GM19240 (cell line): ENCODE results near the gene CYP51A1.
"Not testable (repeated sequence)": the region's sequence is repeated elsewhere in the genome, so short reads cannot be mapped to it uniquely, and the experiment has no call there.

Experiments used
- DNase-seq: peaks from one replicate; pipeline ENCODE4 v3.0.0; 2011; ENCODE audit warnings: low spot score; ENCODE audit not compliant: insufficient read length

CYP51A1 gene

DNA sequence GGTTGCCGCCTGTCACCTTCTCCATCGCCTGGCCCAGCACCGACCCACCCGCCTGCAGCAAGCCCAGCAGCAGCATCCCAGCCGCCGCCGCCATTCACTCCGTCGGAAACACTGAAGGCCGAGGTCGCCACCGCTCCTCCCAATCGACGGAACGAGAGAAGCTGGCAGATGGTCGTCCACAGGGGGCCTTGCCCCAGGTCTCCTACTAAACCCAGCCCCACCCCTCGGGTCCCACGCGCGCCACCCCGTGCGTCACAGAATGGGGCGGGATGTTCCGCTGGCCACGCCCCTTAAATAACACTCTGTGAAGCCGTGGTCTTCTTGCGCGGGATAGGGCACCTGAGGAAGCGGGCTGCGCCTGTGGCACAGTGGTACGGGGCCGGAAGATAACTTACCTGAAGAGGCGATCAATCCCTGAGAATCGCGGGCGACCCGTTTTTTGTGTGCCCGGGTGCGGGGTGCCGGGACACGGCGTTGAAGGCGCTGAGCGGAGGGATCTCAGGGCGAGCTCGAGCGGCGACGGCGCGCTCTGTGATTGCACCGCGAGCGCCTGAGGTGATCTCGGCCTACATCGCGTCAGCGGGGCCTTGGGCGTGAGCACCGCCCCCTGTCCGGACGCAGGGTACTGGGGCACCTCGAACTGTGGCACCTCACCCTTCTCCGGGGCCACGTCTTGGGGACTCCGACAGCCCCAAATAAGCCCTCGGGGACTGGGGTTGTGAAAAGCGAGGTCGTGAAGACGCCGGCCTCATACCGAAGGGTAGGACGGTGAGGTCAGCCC, at the start of gene CYP51A1:
Gene CYP51A1 (minus strand): TSS at position 207 of the 781 bp plus-strand sequence. CDS start 113 bp downstream, at position 94.
- peak; percentile 86 for DNase-seq

DNA sequence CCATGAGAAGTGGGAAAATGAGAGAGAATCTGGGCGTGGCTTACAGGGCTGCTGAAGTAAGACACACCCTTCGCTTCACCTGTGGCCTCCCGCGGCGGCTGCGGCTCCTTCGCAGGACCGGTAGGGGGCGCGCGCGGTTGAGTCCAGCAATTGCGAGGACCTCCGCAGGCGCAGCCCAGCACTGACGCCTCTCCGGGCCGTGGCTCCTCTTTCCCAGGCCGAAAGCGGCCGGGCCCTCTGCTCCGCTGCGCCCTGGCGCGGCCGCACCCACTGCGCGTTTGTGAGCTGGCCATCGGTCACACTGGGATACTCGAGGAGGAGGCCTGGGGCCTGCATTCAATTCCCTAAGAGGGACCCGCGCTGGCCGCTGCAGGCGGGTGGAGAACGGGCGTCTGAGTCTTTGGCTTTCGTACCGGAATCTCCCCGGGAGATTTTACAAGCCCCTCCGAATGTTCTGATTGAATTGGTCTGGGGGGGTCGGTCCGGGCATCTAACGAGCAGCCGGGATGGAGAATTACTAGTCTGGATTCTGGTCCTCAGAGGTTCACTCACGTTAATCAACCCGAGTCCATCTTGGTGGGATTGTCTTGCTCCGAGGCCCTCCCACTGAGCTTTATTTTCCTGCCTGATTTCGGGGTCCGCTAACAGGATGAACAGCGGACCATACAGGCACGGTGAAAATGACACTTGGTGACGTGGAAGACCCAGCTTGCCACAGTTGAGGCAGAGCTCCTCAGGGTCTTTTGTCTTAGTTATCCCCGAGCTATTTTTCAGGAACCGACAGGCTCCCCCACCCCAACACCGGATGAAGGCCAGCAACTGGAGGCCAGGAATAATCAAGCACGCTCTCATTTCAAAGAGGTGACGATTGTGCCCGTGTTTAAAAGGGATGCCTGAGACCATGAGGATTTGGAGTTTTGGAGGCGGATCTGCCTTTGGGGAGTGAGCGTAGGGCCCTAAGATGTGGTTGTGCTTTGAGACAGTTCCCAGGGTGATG, 44.9 kb upstream of the CYP51A1 start, which contains the start of gene LRRD1:
Gene LRRD1 (minus strand): TSS at position 215 of the 997 bp plus-strand sequence. CDS start 13,940 bp downstream, outside the sequence.
- peak; percentile 71 for DNase-seq

DNA sequence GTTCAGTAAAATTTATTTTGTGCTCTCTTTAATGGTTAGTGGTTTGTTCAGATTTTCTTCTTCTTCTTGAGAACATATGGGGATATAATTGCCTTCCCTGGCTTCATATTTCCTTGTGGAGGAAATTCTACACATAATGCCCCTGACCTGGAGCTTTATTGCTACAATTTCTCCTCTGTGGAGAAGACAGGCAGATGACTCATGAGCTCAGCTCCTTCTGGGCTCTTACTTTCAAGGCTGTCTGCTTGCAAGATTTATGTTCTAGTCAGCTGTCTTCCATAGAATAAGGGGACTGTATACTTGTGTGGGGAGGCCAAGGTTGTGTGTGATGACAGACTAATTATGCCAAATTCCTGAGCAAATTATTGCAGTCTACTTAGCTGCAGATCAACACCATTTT, 43.1 kb upstream of the CYP51A1 start:
- DNase-seq: no peak

DNA sequence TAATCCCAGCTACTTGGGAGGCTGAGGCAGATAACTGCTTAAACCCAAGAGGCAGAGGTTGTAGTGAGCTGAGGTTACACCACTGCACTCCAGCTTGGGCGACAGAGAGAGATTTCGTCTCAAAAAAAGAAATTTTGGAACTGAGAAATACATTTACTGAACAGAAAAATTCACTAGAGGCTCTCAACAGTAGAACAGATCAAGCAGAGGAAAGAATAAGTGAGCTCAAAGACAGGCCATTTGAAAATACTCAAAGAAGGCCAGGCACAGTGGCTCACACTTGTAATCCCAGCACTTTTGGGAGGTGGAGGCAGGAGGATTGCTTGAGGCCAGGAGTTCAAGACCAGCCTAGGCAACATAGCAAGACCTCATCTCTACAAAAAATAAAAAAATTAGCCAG, 35.3 kb upstream of the CYP51A1 start:
- DNase-seq: not testable (repeated sequence)

DNA sequence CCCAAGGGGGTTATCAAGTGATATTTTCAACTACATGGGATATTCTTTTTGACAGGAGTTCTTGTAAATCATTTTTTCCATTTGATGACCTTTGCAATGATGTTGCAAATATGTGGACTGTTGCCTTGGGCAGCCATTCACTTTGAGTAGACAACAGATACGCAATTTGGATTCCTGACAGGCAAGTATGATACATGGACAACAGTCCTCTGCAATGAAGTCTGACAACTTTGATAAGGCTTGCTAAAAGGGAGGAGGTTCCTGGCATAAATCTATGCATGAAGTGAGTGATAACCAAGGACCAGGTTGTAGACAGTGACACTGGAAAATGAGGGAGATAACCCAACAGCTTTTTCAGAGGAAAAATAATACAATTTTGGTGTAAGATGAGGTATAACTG, 27.0 kb upstream of the CYP51A1 start:
- DNase-seq: no peak

DNA sequence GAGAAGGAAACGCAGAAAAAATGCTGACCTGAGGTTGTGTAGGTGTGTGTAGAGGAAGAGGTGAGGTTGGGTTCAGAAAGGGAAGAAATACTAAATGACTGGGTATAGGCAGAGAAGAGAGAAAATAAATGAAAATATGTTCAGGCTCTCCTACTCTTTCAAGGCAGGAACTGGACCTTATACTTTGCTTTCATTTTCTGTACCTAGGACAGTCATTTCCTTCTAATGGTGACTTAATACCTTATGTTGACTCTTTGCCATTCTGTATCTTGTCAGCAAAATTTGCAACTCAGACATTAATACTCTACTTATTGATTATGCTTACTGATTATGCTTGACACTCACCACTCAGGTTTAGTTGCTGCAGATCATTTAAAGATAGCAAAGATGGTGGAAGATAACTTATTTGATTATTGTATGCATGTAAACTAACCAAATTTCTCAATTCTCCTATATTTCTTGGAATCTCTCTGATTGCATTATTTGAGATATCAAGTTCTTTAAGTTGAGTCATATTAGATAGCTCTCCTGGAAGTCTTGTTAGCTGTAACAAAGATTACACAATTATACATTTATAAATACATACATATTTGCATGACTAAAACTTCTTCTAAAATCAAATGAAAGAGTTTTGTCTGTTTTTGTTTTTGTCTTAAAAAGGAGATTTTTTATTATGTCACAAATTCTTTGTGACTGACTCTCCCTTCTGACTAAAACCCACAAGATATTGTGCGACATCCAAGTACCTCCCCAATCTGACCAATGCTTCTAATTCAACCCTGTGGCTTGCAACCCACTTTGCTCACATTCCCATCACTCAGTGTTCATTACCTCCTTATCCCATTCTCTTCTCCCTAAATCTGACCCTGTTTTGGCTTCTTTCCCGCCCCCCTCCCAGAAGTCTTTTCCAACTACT, 24.6 kb upstream of the CYP51A1 start:
- no peak for DNase-seq

DNA sequence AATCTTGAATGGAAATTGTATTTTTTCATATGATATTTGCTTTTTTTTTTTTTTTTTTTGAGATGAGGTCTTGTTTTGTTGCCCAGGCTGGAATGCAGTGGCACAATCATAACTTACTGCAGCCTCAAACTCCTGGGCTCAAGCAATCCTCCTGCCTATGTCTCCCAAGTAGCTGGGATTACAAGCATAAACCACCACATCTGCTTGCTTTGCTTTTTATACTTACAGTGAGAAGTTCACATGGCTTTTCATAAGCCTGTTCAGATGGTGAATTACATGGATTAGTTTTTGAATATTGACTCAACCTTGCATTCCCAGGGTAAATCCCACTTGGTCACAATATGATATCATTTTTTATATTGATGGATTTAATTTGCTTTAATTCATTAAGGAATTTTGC, 22.7 kb upstream of the CYP51A1 start:
- DNase-seq: no peak

DNA sequence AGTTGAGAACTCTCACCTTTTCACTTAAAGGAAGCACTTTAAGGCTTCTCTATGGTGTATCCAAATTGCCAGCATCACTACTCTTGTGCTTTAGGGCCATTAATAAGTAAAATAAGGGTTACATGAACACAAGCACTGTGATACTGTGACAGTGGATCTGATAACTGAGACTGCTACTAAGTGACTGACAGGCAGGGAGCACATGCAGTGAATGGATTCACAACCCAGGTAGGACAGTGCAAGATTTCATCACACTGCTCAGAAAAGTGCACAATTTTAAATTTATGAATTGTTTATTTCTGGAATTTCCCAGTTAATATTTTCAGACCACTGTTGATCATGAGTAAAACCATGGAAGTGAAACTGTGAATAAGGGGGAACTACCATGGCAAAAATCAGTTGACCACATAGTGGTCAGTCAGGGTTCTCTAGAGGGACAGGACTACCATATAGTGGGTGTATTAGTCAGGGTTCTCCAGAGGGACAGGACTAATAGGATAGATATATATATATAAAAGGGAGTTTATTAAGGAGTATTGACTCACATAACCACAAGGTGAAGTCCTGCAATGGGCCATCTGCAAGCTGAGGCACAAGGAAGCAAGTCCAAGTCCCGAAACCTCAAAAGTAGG, 20.9 kb upstream of the CYP51A1 start:
- DNase-seq: no peak

DNA sequence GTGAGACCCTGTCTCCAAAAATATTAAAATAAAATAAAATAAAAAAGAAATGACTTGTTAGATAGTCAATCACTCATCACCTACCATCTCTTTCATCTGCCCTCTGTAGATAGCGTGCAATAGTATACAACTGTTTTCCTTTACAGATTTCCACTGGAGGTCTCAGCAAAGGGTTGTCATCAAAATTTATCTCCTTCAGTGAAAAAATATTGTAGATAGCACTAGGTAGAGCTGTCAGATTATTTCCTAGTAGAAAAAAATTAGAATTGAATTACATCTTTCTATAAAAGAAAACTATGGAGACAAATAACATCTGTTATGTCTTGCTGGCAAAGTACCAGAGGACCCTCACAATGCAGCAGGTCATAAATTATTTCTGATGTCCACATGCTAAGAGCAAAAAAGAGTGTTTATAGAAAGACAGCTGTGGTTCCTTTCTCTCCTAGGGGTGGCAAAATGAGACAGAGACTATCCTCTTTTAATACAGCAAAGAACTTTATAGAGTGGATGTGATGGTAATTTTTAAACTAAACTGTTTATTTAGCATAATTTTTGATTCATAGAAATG, 16.3 kb upstream of the CYP51A1 start:
- no peak for DNase-seq

DNA sequence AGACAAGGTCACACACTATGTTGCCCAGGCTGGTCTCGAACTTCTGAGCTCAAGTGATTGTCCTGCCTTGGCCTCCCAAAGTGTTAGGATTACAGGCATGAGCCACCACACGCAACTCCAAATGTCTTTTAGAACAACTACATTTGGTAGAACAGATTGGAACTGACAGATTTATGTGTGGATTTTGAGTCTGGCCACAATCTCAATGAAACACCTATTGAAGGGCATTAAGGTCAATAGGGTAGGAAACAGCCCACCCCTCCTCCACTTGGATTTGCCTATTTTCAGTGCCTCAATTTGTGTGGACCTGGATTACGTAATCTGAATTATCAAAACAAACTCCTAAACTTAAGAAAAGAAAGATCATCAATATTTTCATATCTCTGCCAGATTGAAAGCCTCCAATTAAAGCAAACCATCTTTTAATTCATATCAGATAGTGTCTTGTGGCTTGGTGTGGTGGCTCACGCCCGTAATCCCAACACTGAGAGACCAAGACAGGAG, 15.5 kb upstream of the CYP51A1 start:
- DNase-seq: no peak

DNA sequence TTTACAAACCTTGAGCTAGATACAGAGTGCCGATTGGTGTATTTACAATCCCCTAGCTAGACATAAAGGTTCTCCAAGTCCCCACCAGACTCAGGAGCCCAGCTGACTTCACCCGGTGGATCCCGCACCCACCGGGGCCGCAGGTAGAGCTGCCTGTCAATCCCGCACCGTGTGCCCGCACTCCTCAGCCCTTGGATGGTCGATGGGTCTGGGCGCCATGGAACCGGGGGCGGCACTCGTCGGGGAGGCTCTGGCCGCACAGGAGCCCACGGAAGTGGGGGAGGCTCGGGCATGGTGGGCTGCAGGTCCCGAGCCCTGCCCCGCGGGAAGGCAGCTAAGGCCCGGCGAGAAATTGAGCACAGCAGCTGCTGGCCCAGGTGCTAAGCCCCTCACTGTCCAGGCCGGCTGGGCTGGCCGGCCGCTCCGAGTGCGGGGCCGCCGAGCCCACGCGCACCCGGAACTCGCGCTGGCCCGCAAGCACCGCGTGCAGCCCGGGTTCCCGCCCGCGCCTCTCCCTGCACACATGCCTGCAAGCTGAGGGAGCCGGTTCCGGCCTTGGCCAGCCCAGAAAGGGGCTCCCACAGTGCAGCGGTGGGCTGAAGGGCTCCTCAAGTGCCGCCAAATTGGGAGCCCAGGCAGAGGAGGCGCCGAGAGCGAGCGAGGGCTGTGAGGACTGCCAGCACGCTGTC, 9.1 kb upstream of the CYP51A1 start:
- DNase-seq: not testable (repeated sequence)

DNA sequence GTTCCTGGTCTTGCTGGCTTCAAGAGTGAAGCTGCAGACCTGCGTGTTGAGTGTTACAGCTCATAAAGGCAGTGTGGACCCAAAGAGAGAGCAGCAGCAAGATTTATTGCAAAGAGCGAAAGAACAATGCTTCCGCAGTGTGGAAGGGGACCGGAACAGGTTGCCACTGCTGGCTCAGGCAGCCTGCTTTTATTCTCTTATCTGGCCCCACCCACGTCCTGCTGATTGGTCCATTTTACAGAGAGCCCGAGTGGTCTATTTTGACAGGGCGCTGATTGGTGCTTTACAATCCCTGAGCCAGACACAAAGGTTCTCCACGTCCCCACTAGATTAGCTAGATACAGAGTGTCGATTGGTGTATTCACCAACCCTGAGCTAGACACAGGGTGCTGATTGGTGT, 8.5 kb upstream of the CYP51A1 start:
- DNase-seq: not testable (repeated sequence)

DNA sequence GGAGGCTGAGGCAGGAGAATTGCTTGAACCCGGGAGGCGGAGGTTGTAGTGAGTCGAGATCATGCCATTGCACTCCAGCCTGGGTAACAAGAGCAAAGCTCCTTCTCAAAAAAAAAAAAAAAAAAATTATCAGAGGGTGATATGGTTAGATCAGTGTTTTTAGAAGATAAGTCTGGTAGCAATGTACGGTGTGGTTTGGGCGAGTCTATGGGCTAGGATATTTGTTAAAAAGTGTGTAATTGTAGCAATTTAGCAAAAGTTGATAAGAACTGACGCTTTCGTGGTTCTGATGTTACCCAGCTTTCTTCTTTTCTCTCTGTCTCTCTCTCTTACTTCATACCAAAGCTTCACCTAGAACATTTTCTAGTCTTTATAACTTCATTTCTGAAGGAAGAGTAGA, 6.9 kb upstream of the CYP51A1 start:
- no peak for DNase-seq

DNA sequence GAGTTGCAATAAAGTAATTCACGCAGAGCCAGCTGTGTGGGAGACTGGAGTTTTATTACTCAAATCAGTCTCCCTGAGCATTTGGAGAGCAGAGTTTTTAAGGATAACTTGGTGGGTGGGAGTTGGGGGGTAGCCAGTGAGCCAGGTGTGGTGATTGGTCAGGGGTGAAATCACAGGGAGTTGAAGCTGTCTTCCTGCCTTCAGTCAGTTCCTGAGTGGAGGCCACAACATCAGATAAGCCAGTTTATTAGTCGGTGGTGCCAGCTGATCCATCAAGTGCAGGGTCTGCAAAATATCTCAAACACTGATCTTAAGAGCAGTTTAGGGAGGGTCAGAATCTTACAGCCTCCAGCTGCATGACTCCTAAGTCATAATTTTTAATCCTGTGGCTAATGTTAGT, 3.3 kb upstream of the CYP51A1 start:
- no peak for DNase-seq

DNA sequence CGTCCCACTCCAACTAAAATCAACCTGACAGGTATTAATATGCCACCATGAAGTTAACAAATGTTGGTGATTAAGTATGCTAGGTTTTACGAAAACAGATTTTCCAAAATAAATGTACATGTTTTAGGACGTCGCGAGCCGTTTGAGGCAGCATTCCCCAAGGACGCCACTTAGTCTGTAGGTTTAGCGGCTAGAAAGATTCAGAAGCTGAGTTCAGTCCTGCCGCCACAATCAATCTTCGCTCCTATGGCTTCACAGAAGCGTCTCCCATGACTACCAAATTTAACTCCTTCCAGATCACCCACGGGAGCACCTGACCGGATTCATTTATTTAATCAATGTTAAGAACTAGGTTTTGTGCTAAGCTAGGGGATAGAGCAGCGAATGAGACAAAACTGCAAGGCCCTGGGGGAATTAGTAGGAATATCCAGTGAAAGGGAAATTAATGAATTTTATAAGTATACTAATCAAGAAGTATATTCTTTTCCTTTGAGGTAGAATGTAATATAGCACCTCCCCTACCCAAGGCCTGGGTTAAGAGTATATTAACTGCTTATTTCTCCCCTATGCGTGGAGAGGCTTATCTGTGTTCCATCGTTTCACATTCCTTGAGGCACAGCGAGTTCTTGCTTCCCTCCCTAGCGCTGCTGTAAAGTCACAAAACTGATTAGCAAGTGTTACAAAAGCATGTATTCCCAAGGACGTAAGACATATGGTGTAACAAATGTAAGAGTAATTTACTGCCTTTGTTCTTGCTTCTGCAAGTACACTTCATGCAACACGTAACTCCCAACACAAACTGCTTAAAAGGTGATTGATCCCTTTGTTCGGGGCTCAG, 994 bp upstream of the CYP51A1 start:
- DNase-seq: no peak

DNA sequence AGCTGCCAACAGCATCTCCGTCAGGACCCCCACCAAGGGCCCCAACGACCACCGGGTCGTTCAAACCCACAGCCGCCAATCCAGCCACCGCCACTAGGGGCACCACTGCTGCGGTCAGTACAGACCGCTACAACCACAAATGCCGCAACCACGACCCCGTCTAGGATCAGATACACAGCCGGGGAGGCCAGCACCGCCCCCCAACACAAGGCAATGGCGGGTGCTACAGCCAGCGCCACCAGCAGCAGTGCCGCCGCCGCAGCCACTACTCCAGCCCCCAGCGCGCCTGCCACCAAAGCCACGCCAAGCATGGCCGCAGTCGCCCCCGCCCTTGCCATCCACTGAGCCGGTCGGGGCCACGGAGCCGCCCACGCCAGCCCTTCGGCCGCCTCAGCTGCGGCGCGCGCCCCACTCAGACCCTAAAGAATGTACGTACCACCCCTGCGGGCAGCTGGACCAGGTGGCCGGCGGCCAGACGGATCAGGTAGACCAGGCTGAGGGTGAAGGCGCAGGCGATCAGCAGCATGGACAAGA, 473 bp downstream of the CYP51A1 start:
- no peak for DNase-seq

DNA sequence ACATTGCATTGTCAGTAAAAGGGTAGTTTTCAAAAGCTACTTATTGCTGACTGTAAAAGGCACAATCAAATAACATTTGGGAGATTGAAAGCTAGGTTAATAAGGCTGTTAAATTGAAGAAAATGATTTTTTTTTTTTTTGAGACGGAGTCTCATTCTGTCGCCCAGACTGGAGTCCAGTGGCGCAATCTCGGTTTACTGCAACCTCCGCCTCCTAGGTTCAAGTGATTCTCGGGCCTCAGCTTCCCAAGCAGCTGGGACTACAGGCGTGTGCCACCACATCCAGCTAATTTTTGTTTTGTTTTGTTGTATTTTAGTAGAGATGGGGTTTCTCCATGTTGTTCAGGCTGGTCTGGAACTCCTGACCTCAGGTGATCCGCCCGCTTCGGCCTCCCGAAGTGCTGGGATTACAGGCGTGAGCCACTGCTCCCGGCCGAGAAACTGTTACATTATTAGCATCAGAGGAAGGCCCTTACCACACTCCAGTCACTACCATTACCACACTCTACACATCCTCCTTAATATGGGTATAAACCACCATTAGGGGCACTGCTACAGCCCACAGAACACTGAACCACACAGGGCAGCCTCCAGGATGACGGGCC, 1.0 kb downstream of the CYP51A1 start:
- no peak for DNase-seq
